ENCODE data around the gene LITAFD.

DNA sequence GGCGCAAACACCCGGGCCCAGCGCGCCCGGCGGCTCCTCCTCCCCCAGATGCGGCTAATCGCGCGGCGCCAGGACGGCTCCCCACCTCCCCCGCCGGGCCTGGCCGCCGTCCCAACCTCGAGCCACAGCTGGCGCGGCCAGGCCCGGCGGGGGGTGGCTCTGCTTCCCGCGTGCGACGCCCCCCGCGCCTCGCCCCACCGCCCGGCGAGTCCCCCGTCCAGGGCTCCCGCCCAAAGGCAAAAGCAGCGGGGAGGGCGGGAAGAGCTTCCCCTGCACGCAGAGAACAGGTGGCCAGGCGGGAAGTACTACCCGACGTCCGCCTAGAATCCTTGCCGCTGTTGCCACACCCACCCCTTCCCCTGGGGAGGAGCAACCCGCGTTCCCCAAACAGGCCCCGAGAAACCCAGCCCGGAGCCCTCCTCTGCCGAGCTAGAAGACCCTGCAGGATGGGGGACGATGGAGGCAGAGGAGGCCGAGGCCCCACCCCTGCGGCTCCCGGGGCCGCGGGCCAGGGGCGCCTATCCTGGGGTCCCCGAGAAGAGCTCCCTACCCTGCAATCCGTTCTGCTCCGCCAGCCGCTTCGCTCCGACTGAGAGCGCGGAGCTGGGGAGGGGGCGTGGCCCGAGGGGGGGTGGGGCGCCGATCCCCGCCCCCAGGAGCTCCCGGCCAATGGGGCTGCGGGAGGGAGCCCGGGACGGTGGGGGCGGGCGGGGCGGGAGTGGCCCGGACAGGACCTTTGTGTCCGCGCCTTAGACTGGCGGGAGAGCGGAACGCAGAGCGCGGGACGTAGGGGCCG, 13.5 kb upstream of the LITAFD start, which contains the start of gene CARHSP1:
- TF ChIP-seq EZH2 (IDR thresholded peaks at IDR 0.05) (no peak), POLR2AphosphoS5 (IDR thresholded peaks at IDR 0.05; ENCODE audit: borderline replicate concordance, low read depth, low read length) (peak; percentile 83), FOXP2 (optimal IDR thresholded peaks at IDR 0.05; ENCODE audit: control extremely low read depth, extremely low read length, insufficient read depth) (peak; percentile 71)
